Measurements from ENCODE around the gene PRRC2C.
A peak's percentile ranks its signal among the peaks of the same experiment; 100 is the strongest.

Gene PRRC2C

DNA sequence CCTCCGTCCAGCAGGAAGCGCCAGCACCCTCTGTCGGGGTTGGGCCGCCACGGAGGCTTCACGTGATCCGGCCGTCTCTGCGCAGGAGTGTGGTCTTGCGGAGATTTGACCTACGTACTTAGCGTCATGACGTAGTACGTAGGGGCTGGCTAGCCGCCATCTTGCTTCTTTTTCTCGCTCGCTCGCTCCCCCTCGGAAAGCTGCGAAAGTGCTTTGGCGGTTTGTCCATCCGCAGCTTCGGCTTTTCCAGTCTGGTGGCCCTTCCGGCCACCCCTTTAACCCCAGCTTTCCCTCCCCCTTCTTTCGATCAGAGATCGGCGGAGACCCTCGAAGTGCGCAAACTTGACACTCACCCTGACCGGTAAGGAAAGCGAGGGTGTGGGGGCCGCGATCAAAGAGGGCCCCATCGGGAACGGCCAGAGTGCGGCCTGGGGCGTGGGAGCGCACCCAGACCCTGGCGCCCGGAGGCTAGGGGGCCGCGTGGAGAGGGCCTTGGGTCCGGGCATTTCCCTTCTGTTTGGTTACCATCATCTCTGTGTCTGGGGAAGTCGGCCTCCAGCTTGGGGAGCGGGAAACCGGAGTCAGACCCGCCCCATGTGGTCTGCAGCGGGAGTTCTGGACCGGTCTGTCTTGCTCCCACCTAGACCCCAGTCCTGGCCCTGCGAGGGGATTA is at the start of gene PRRC2C:
PRRC2C (plus strand) TSS at position 156 of the 673 bp plus-strand sequence. CDS start 26,559 bp downstream, outside the sequence.
- TF ChIP-seq, protein P1, sequence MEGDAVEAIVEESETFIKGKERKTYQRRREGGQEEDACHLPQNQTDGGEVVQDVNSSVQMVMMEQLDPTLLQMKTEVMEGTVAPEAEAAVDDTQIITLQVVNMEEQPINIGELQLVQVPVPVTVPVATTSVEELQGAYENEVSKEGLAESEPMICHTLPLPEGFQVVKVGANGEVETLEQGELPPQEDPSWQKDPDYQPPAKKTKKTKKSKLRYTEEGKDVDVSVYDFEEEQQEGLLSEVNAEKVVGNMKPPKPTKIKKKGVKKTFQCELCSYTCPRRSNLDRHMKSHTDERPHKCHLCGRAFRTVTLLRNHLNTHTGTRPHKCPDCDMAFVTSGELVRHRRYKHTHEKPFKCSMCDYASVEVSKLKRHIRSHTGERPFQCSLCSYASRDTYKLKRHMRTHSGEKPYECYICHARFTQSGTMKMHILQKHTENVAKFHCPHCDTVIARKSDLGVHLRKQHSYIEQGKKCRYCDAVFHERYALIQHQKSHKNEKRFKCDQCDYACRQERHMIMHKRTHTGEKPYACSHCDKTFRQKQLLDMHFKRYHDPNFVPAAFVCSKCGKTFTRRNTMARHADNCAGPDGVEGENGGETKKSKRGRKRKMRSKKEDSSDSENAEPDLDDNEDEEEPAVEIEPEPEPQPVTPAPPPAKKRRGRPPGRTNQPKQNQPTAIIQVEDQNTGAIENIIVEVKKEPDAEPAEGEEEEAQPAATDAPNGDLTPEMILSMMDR (IDR thresholded peaks at IDR 0.05), result peak; percentile 93; the same call in 1 of the 2 replicates

DNA sequence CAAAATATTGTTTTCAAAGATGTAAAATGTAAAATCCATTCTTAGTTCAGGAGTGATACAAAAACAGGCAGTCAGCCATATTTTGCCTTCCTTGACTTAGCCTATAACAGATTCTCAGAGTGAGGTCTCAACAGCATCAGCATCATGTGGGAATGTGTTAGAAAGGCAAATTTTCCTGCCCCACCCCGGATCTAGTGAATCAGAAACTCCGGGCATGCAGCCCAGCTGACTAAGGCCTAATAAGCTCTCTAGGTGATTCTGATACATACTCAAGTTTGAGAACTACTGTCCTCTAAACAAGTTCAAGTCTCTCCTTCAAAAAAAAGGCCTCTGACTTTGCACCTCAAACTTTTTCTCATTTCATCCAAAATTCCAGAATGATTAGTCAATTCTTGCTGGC is 46.9 kb upstream of the PRRC2C start:
- TF ChIP-seq, protein P1 (IDR thresholded peaks at IDR 0.05), result no peak

DNA sequence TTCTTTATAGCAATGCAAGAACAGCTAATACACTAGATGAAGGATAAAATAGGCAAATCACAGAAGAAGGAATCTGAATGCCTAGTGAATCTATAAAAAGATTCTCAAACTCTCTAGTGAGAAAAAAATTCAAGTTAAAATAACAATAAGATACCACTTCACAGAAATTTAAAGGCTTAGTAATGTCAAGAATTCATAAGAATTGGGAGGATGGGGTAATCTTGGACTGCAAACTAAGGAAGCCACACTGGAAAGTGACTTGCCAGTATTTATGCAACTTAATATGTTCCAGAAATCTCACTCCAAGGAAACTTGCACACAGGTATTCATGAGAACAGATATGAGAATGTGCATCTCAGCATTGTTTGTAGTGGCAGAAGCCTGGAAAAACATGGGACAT is 38.9 kb upstream of the PRRC2C start:
- TF ChIP-seq, protein P1 (IDR thresholded peaks at IDR 0.05), result no peak

DNA sequence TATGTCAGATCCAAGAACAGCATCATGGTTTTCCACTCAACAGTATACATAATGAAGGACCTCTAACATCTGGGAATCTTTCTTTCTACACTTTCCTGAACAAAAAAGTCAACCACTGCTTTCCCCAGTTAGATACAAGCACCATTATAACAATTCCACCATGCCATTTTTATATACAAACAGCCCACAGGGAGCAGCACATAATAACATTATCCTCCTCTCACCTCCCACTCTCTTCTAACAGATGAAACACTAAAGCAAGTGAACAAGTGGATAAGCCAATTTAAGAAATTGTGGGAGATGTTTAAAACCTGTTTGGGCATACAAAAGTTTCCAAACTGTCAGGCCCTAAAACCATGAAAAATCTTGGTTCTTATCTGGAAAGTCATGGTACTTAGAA is 29.4 kb upstream of the PRRC2C start:
- TF ChIP-seq, protein P1 (IDR thresholded peaks at IDR 0.05), result no peak

DNA sequence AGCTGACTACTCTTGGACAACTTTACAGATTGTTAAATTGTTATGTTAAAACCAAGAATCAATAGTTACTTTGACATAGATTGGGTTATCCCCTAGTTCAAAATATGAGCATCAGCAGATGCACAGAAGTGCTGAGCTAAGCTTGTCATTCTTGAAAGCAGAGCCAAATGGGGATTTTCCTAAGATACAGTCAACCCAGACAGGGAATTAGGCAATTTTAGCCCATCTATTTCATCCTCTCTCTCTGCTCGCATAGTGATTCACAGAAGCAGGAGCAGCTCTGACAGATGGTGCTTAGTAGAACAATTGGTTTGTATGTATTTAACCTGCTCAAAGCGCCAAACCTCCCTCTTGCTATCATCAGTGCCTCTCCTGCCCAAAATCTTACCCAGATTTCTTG is 27.9 kb upstream of the PRRC2C start:
- TF ChIP-seq, protein P1 (IDR thresholded peaks at IDR 0.05), result no peak

DNA sequence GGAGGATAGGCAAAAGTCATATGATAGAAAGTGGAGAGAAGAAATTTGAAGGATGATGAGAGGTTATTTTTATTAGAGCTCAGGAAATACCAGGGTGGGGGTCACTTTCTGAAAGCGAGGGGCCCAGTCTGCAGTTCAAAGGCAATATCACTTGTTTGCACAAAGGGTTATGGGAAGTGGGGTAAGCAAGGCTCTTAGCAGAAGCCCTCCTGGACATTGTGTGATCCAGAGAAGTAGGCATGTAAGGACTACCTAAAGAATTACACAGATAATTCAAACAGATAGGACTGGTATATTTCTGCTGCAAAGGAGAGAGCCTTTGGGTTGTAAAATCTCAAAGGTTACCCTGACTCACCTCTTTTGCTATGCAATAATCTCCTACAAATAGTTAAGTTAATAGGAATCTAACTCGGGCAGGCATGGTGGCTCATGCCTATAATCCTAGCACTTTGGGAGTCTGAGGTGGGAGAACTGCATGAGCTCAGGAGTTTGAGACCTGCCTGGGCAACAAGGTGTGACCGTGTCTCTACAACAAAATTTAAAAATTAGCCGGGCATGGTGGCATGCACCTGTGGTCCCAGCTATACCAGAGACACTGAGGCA is 25.2 kb upstream of the PRRC2C start:
- TF ChIP-seq, protein P1 (IDR thresholded peaks at IDR 0.05), result no peak

DNA sequence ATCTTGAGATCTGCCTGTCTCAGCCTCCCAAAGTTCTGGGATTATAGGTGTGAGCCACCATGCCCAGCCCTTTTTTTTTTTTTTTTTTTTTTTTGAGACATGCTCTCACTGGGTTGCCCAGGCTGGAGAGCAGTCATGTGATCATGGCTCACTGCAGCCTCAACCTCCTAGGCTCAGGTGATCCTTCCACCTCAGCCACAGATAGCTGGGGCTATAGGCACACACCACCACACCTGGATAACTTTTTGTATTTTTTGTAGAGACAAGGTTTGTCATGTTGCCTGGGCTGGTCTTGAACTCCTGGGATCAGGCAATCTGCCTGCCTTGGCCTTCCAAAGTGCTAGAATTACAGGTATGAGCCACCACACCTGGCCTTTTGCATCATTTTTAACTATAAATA is 17.7 kb upstream of the PRRC2C start:
- TF ChIP-seq, protein P1 (IDR thresholded peaks at IDR 0.05), result no peak

All from LNCAP (cell line).